HG03442 (cell line): ENCODE data around the gene SFT2D3.

Source experiments
- ATAC-seq: cut with Tn5 transposase; IDR thresholded peaks from one replicate; pipeline ENCODE4 v1.9.1; 2021; ENCODE audit warnings: mild to moderate bottlenecking, moderate library complexity; ENCODE audit not compliant: unreplicated experiment

The SFT2D3 gene

DNA sequence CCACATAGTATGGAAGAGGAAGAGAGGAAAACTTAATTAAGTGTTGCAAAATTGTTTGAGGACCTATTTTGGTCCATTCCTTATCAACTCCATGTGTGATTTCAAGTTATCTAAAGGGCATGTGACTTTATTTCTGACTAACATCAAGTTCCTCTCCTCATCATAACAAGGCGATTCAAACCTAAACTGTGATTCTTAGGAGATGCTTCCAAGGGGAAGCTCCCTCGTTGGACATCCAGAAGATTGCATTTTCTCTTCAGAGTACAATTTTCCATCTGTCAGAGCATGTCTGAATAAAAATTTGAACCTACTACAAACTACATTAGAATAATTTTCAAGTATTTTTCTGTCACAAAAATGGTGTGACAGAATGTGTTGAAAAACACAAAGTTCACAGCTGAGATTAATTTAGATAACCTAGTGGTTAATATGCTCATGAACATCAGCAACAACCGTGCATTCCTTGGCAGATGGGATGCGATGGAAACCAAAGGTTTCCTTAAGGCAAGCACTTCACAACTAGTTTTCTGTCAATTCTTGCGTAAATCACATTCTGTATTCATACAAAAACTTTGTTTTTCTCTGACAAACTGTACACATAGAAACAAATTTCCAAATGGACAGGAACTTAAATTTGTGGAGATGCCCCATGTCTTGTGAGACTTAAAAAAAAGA, 4.2 kb downstream of the SFT2D3 start:
- ATAC-seq: no peak

GRCh38 chr2:127706215-127706990, 5.1 kb downstream of the SFT2D3 start:
- no peak for ATAC-seq

DNA sequence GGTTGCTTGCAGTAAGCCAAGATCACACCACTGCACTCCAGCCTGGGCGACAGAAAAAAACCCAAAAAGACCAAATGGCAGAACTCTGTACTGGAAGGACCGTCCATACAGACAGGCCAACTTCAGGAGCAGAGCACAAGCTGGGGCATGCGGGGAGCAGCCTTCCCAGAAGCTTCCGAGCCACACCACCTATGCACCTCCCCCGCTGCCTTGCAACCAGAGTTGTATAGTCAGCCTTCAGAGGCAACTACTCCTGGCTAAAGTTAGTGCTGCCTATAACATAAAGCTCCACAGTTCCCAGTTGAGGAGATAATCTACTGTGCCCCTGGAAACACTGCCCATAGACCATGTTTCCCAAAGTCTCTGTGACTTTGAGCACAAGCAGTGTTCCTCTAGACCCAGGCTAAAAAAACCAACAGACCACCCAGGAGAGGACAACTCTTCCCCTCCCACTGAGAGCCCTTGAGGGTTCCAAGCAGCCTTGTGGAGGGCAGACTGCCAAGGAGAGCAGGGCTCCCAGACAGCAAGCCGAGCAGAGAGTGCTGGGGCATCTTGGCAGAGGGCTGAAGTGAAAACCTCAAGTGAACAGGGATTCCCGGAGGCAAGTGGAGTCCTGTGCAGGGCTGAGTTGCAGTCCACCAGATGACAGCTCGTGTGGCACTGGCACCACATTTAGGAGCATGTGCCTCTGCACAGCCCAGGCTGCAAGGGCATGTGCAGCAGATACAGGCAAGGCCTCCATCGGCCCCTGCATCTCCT, 6.8 kb downstream of the SFT2D3 start:
- ATAC-seq: no peak

GRCh38 chr2:127709336-127709735, 8.0 kb downstream of the SFT2D3 start:
- ATAC-seq: no peak

DNA sequence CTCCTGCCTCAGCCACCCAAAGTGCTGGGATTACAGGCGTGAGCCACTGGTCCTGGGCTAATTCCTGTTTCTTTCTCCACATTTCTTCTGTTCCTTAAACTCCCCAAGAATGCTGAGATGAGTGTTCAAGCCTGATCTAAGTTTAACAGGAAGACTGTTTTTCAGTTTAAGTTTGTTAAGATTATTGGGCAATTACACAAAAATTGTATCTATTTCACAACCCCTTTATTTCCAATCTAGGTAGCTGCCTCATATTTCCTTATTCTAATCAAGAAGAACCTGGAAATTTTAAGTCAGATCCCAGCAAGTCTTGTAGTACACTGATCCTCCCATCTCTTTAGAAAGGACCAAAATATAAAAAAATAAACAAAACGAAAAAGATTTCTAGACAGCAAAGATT, 11.7 kb downstream of the SFT2D3 start:
- ATAC-seq: no peak

GRCh38 chr2:127713562-127713961, 12.3 kb downstream of the SFT2D3 start:
- no peak for ATAC-seq

- no peak for ATAC-seq
Observed at GRCh38 chr2:127715778-127716449, 14.6 kb downstream of the SFT2D3 start.

DNA sequence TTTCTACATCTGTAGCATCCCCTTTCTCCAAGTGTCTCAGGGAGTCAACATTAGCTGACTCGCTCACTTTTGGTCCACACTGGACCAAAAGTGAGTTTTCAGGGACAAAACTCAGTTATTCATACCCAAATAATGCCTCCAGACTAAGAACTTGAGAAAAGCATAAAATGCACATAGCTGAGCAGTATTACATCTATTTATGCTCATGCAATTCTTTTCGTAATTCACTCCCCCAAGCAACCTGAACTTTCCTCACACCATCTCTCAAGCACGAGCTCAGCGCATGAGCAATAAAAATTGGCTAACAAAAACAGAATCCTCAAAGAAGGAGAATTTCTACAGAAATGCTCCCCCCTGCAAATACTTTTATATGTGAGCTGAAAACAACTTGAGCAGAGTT, 17.0 kb downstream of the SFT2D3 start:
- ATAC-seq: no peak

DNA sequence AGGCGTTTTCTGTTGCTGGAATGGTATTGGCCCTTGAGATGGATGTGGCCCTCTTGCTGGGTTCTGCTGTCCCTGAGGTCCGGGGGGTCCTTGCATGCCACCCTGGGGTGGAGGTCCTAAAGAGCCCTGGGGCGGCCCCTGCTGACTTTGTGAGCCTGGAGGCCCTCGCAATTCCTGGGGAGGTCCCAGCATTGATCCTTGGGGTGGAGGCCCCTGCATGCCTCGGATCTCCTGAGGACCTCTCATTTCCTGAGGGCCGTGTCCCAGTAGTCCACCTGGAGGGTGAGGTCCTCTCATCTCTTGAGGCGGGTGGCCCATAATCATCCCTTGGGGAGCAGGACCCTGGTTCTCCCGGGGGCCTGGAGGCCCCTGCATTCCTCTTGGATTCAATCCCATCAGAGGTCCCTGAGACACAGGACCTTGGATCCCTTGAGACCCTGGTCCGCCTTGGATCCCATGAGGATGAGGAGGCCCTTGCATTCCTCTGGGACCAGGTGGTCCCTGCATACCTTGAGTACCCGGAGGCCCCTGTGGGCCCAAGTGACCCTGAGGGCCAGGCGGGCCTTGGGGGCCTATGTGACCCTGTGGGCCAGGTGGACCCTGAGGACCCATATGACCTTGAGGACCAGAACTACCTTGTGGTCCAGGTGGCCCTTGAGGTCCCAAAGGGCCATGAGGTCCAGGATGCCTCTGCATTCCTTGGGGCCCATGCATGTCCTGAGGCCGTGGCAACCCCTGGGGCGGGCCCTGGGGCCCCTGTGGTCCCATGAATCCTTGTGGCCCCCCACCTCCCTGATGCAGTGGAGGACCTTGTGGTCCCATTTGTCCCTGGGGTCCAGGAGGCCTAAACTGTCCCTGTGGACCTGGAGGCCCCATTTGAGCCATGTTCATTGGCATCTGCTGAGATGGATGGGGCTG, 18.3 kb downstream of the SFT2D3 start:
- ATAC-seq: no peak

DNA sequence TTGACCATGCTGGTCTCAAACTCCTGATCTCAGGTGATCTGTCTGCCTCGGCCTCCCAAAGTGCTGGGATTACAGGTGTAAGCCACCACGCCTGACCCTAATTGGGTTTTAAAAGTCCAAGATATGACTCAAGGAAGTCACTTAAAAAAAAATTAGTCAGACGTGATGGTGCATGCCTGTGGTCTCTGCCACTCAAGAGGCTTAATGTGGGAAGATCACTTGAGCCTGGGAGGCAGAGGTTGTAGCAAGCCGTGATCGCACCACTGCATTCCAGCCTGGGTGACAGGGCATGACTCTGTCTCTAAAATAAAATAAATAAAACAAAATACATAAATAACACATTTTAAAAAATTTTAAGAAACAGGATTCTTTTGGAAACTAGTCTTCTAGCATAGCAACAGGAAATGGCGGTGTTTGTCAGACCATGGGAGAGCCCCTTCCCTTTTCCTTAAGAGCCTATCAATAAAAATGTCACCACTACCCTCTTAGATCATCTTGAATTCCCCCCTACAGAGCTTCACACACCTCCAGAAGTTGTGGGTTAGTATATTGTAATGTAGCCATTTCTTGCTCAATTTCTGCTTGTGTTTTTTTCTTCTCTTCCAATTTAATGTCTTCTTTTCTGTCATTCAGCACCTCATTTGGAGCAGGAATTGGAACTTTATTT, 20.1 kb downstream of the SFT2D3 start:
- no peak for ATAC-seq

- no peak for ATAC-seq
Observed at GRCh38 chr2:127721978-127722355, 20.7 kb downstream of the SFT2D3 start.

GRCh38 chr2:127722807-127723206, 21.5 kb downstream of the SFT2D3 start:
- no peak for ATAC-seq

- no peak for ATAC-seq
Observed at GRCh38 chr2:127726158-127726880, 25.0 kb downstream of the SFT2D3 start.

- no peak for ATAC-seq
Observed at GRCh38 chr2:127733113-127733815, 32.0 kb downstream of the SFT2D3 start.

DNA sequence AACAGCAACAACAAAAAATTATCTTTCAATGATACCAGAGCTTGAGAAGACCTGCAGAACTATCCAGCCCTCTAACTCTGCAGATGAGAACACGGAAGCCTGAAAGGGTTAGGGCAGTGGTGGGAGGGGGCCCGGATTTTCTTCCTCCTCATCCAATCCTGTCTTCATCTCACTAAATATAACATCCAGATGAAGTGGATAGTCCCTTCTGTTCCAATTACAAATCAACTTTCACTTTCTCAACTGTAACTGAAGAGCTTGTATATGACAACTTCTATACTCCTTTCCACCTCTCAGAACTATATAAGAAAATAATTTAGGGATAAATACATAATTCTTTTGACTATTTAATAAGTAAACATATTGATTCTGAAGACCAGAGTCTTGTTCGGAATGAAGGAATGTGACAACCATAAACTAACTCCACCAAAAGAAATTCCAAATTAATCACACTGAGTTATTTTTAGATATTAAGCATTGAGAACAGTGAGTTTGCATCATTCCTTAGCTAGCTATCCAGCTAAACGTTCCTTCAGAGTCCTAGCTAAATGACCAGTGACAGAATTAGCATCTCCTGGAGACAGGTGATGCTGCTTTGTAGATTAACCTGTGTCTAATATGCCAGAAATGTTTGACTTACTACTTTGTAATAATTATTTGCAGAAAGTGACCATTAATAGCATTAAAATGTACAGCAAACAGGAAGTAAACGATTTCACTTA, 32.7 kb downstream of the SFT2D3 start:
- no peak for ATAC-seq

GRCh38 chr2:127735044-127735443, 33.7 kb downstream of the SFT2D3 start:
- no peak for ATAC-seq

DNA sequence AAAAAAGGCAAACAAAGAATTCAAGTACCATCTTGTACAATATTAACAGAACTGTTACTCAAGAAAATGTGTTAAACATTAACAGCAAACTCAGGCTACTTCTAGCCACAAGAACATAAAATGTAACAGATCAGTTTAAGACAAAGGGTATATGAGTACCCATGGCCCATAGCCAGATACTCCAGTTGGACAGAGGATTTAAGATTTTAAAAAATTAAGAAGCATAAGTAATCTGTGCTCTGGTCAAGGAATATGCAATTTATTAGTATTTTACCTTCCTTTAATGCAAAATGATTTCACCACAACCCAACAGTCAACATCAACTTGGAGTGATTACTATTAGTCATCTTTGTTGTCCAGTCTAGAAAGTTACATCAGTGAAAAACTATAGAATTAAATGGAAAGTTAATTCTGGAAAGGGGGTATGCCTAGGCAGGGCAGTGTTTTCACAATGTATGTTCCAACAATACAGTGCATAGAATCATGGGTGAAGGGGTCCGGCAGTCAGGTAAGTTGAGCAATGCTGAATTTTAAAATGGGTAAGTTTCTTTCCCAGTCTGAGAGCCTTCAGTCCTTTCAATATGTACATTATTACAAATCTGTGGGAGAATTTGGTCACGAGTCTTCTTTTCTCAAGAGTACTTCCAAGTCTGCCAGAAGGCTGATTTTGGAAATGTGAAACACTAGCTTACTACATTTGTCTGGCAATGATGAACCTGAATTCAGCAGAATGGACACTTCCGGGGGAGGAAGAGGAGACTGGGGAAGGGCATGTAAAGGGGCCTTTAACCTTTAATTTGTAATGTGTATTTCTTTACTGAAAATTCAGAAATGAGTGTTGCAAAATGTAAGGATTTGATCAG, 34.5 kb downstream of the SFT2D3 start:
- no peak for ATAC-seq
